Amniotic epithelial cell (primary cell): ENCODE results near the gene SKAP1.
"Not testable (repeated sequence)": the region's sequence is repeated elsewhere in the genome, so short reads cannot be mapped to it uniquely, and the experiment has no call there.

ENCODE experiments used
- DNase-seq: peaks from one replicate; pipeline ENCODE4 v3.0.0-alpha.2; 2010; ENCODE audit warnings: low read depth

The SKAP1 gene

GRCh38 chr17:48207776-48208544, 222.1 kb downstream of the SKAP1 start:
- DNase-seq, result no peak

GRCh38 chr17:48207036-48207435, 223.0 kb downstream of the SKAP1 start:
- peak; percentile 31 for DNase-seq

GRCh38 chr17:48202959-48203358, 227.1 kb downstream of the SKAP1 start:
- DNase-seq, result no peak

GRCh38 chr17:48198950-48199541, 231.0 kb downstream of the SKAP1 start:
- peak; percentile 15 for DNase-seq

- no peak for DNase-seq
Observed at GRCh38 chr17:48195910-48196309, 234.1 kb downstream of the SKAP1 start.

- peak; percentile 15 for DNase-seq
Observed at GRCh38 chr17:48194097-48194550, 235.9 kb downstream of the SKAP1 start.

GRCh38 chr17:48192321-48192731, 237.7 kb downstream of the SKAP1 start:
- DNase-seq, result no peak

- DNase-seq, result no peak
Observed at GRCh38 chr17:48191362-48191761, 238.7 kb downstream of the SKAP1 start.

GRCh38 chr17:48190871-48191270, 239.1 kb downstream of the SKAP1 start:
- DNase-seq, result no peak

- no peak for DNase-seq
Observed at GRCh38 chr17:48187872-48188608, 242.0 kb downstream of the SKAP1 start.

GRCh38 chr17:48186317-48186716, 243.7 kb downstream of the SKAP1 start:
- DNase-seq, result not testable (repeated sequence)

- DNase-seq, result no peak
Observed at GRCh38 chr17:48184721-48185120, 245.3 kb downstream of the SKAP1 start.

- DNase-seq, result peak; percentile 30
Observed at GRCh38 chr17:48181653-48182052, 248.4 kb downstream of the SKAP1 start.

- DNase-seq, result no peak
Observed at GRCh38 chr17:48180842-48181629, 249.0 kb downstream of the SKAP1 start.

GRCh38 chr17:48179071-48179945, 250.7 kb downstream of the SKAP1 start:
- peak; percentile 9 for DNase-seq

- no peak for DNase-seq
Observed at GRCh38 chr17:48178317-48178716, 251.7 kb downstream of the SKAP1 start.

GRCh38 chr17:48177816-48178215, 252.2 kb downstream of the SKAP1 start:
- DNase-seq, result no peak

GRCh38 chr17:48176471-48176855, 253.6 kb downstream of the SKAP1 start:
- DNase-seq, result no peak

GRCh38 chr17:48175692-48176470, 254.1 kb downstream of the SKAP1 start:
- peak; percentile 20 for DNase-seq

- DNase-seq, result no peak
Observed at GRCh38 chr17:48174833-48175523, 255.0 kb downstream of the SKAP1 start.
